Measurements from ENCODE around the gene FYB1. TPM values are rescaled to one million over a fixed set of nuclear protein-coding genes. Genes with fewer than 3 reads are reported as not detected.

The FYB1 gene
- total RNA-seq, 4 donors from 2014 or later, result 1.5 to 3.9 (median 3.0) TPM

Other genes with a start within 250 kb of the FYB1 start
- 10 to 100 TPM; 24.9 to 92.6 (median 28.7) TPM for gene RICTOR, start 145.2 kb downstream of the FYB1 start, total RNA-seq
- gene C9, start 144.9 kb upstream of the FYB1 start, total RNA-seq, result 1 to 10 TPM in 1 of 4 donors, not detected in 3; 5.6 TPM
- 10 to 100 TPM in 3 of 4 donors, 1 to 10 TPM in 1; 7.1 to 30.6 (median 11.7) TPM for gene DAB2, start 205.4 kb upstream of the FYB1 start, total RNA-seq

Data from suprapubic skin (tissue), 4 donors.